ENCODE data around the gene R3HDM2.

The R3HDM2 gene

DNA sequence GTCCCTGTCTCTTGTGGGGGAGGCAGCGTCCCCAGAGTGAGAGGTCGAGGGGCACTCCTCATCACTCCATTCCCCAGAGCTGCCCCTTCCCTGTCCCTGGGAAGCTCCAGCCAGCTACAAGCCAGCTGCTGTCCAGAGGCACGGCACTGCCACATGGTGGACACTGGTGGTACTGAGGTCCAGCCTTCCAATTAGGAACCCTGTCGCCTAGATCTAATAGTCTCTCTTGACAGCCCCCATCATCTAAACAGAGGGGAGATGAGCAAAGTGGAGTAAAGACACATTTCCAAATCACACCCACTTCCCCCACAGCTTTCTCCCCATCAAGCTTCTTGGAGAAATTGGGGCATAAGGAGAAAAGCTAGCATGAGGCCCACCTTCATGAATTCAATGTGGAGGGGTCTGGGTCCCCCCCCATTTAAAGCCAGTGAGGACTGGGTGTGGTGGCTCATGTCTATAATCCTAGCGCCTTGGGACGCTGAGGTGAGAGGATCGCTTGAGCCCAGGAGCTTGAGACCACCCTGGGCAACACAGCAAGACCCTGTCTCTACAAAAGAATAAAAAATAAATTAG lies 22.2 kb upstream of the R3HDM2 start:
- DNase-seq (ENCODE audit: low read depth) = peak; percentile 88
- TF ChIP-seq, protein P1, sequence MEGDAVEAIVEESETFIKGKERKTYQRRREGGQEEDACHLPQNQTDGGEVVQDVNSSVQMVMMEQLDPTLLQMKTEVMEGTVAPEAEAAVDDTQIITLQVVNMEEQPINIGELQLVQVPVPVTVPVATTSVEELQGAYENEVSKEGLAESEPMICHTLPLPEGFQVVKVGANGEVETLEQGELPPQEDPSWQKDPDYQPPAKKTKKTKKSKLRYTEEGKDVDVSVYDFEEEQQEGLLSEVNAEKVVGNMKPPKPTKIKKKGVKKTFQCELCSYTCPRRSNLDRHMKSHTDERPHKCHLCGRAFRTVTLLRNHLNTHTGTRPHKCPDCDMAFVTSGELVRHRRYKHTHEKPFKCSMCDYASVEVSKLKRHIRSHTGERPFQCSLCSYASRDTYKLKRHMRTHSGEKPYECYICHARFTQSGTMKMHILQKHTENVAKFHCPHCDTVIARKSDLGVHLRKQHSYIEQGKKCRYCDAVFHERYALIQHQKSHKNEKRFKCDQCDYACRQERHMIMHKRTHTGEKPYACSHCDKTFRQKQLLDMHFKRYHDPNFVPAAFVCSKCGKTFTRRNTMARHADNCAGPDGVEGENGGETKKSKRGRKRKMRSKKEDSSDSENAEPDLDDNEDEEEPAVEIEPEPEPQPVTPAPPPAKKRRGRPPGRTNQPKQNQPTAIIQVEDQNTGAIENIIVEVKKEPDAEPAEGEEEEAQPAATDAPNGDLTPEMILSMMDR (conservative IDR thresholded peaks at IDR 0.05; ENCODE audit: low read depth, low read length) = peak; percentile 98
- no peak overlapping the region for H3K4me3 ChIP-seq (ENCODE audit: low read depth, low read length)

DNA sequence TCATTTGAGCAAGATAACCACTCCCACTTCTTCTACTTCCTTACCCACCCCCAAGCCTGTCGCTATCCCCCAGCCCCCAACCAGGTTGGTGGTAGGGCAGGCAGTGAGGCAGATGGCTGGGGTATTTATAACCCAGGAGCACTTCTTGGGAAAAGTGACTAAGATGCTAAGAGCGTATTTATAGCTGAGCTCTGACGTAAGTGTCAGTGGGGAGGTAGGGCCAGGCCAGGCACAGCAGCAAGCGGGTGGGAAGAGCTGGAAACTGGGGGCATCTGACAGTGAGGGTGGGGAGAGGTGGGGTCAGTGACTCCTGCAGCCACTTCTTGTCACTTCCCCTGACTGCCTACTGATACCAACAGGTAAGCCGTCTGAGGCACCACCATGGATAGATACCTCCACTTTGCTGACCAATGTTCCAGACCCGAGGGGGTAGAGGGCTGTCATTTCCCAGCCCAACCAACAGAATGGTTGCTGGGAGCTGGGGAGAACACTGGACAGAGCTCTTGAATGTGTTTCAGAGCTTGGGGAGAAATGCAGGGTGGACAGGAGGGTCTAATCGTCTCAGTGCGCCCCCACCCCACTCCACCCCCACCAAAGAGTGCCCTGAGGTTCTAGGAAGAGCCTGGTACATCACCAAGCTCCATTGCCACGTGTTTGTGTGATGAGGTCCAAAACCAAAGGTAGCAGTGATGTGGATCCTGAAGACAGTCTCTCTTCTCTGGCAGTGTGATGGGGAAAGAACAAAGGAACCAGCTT lies 21.5 kb upstream of the R3HDM2 start:
- peak; percentile 93 for DNase-seq (ENCODE audit: low read depth)
- no peak overlapping the region for H3K4me3 ChIP-seq (ENCODE audit: low read depth, low read length)
- TF ChIP-seq, protein P1 (conservative IDR thresholded peaks at IDR 0.05; ENCODE audit: low read depth, low read length) = no peak

DNA sequence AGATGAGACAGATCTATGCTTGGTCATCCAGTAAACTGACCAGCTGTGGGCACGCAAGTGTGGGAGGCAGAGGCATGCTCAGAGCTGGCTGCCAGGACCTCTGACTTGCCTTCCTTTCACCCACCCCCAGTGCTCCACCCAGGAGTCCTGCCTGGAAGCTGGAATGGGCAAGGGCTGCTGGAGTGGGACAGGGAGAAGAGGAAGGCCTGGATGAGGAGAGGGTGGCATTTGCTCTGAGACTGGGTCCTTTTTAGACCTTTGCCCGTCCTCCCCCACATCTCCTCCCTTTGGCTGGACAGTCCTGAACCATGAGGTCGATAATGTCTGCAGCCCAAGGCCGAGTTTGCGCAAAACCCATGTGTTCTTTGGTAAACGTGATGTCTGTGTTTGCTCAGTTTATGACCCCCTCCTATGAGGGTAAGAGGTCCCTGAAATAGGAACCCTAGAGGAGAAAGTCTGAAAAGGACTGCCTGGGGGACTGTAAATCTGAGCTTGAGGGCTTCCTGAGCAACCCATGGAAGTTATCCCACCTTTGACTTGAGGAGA lies 20.5 kb upstream of the R3HDM2 start:
- TF ChIP-seq, protein P1 (conservative IDR thresholded peaks at IDR 0.05; ENCODE audit: low read depth, low read length) = no peak
- no peak overlapping the region for H3K4me3 ChIP-seq (ENCODE audit: low read depth, low read length)
- no peak for DNase-seq (ENCODE audit: low read depth)

DNA sequence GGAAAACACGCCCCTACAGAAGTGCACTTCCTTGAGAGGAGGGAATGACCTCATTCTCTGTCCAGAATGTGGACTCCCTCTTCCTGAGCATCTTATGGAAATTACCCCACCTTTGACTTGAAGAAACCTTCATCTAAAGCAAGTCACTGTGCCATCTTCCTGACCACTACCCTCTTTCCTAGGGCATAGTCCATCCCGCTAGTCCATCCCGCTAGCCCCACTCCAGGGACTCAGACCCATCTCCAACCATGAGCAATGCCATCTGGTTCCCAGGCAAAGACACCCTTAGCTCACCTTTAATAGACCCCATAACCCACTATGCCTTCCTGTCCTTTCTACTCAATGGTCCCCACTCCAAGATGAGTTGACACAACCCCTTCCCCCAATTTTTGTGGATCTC lies 19.2 kb upstream of the R3HDM2 start:
- no peak for DNase-seq (ENCODE audit: low read depth)
- H3K4me3 ChIP-seq (ENCODE audit: low read depth, low read length) = no peak overlapping the region
- TF ChIP-seq, protein P1 (conservative IDR thresholded peaks at IDR 0.05; ENCODE audit: low read depth, low read length) = no peak

DNA sequence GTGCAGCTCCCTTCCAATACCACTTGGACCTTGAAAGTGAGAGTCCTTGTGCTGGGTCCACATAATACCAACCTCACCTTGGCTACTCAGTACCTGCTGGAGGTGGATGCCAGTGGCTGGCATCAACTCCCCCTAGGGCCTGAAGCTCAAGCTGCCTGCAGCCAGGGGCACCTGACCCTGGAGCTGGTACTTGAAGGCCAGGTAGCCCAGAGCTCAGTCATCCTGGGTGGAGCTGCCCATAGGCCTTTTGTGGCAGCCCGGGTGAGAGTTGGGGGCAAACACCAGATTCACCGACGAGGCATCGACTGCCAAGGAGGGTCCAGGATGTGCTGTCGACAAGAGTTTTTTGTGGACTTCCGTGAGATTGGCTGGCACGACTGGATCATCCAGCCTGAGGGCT lies 18.5 kb upstream of the R3HDM2 start:
- no peak overlapping the region for H3K4me3 ChIP-seq (ENCODE audit: low read depth, low read length)
- DNase-seq (ENCODE audit: low read depth) = no peak
- TF ChIP-seq, protein P1 (conservative IDR thresholded peaks at IDR 0.05; ENCODE audit: low read depth, low read length) = no peak

DNA sequence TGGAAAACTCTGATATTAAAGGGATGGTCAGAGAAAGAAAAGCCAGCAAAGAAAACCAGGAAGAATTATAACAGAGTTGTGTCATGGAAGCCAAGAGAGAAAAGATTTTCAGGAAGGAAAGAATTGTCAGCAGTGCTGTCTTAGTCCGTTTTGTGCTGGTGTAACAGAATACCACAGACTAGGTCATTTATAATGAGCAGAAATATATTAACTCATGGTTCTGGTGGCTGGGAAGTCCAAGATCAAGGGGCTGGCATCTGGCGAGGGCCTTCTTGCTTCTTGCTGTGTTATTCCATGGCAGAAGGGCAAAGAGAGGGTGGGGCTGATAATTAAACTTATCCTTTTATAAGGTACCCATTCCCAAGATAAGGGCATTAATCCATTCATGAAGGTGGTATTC lies 17.8 kb upstream of the R3HDM2 start:
- TF ChIP-seq, protein P1 (conservative IDR thresholded peaks at IDR 0.05; ENCODE audit: low read depth, low read length) = no peak
- DNase-seq (ENCODE audit: low read depth) = no peak
- H3K4me3 ChIP-seq (ENCODE audit: low read depth, low read length) = no peak overlapping the region

All from choroid plexus epithelial cell (primary cell).